B cell (primary cell): ENCODE results near the gene EFNB2. TPM values are rescaled to one million over a fixed set of nuclear protein-coding genes. Genes with fewer than 3 reads are reported as not detected.

ENCODE experiments used
- ATAC-seq: fragments of 200-7000 bp; cut with Tn5 transposase; one replicate; pipeline ENCODE4 v1.10.0; 2021; ENCODE audit warnings: low read depth, mild to moderate bottlenecking, moderate number of reproducible peaks, moderate library complexity
- CTCF ChIA-PET: fragments of 350-600 bp; sonication (Branson Sonifier 250); formaldehyde crosslinking; loops from one replicate; lab custom pipeline; 2021; ENCODE audit warnings: antibody characterized with exemption, inconsistent platforms; lab: Charles Lee
- POLR2A ChIA-PET: fragments of 350-600 bp; sonication (Branson Sonifier 250); formaldehyde crosslinking; loops from one replicate; lab custom pipeline; 2021; ENCODE audit warnings: antibody characterized with exemption; lab: Charles Lee
- DNase-seq: peaks from one replicate; pipeline ENCODE4 v3.0.0; 2013
- H2AFZ ChIP-seq: 2 replicates; pipeline ENCODE4 v1.6.1; 2012; ENCODE audit warnings: mild to moderate bottlenecking, low read depth, low read length; ENCODE audit not compliant: insufficient read depth, poor library complexity, severe bottlenecking
- H3K27ac ChIP-seq, 2 donors: 1 replicate in 1 of 2; 2 replicates in 1 of 2; pipeline ENCODE4 v1.5.1; 2012 to 2013; ENCODE audit warnings: low read length in 2 of 2, mild to moderate bottlenecking in 2 of 2, moderate library complexity in 1 of 2
- H3K27me3 ChIP-seq, 4 experiments: fragments of 200-600 bp in 1 of 4; sonication (generic) in 1 of 4; replicated peaks in 1 of 4; 1 replicate in 2 of 4; 2 replicates in 2 of 4; pipeline versions ENCODE4 v1.6.1 to v1.7.0; 2013 to 2016; ENCODE audit warnings: low read length in 3 of 4, mild to moderate bottlenecking in 2 of 4, mixed read lengths in 1 of 4, moderate library complexity in 1 of 4; ENCODE audit not compliant: insufficient read depth in 4 of 4, control insufficient read depth in 3 of 4; ENCODE audit errors: control extremely low read depth in 1 of 4
- H3K36me3 ChIP-seq, 2 experiments: replicated peaks in 1 of 2; 1 replicate in 1 of 2; 2 replicates in 1 of 2; pipeline versions ENCODE4 v1.6.1 to v1.7.1; 2013; ENCODE audit warnings: low read length in 1 of 2; ENCODE audit not compliant: insufficient read depth in 2 of 2, control insufficient read depth in 1 of 2; ENCODE audit errors: control extremely low read depth in 1 of 2, extremely low read depth in 1 of 2
- H3K4me1 ChIP-seq, 2 donors: fragments of 200-600 bp in 1 of 2; sonication (generic) in 1 of 2; 1 replicate in 1 of 2; 2 replicates in 1 of 2; pipeline versions ENCODE4 v1.5.1 to v1.6.1; 2013 to 2017; ENCODE audit warnings: low read length in 2 of 2; ENCODE audit not compliant: control insufficient read depth in 2 of 2, insufficient read depth in 2 of 2
- H3K4me2 ChIP-seq: replicated peaks from 2 replicates; pipeline ENCODE3; 2012; ENCODE audit warnings: mild to moderate bottlenecking, low read depth, low read length; ENCODE audit not compliant: poor library complexity, severe bottlenecking
- H3K4me3 ChIP-seq, 5 experiments: fragments of 200-600 bp in 1 of 5; sonication (generic) in 1 of 5; 1 replicate in 3 of 5; 2 replicates in 2 of 5; pipeline versions ENCODE4 v1.5.1 to v1.7.0; 2011 to 2016; ENCODE audit warnings: low read length in 4 of 5, mild to moderate bottlenecking in 4 of 5, low read depth in 2 of 5, control low read depth in 1 of 5, moderate library complexity in 1 of 5; ENCODE audit not compliant: insufficient read depth in 1 of 5; ENCODE audit errors: control extremely low read depth in 1 of 5, extremely low read depth in 1 of 5
- H3K79me2 ChIP-seq: fragments of 200-600 bp; sonication (generic); one replicate; pipeline ENCODE4 v1.6.0; 2016; ENCODE audit warnings: low read length; ENCODE audit not compliant: control insufficient read depth, insufficient read depth
- H3K9ac ChIP-seq: fragments of 200-600 bp; sonication (generic); 2 replicates; pipeline ENCODE4 v1.6.1; 2017; ENCODE audit warnings: mild to moderate bottlenecking, low read length, moderate library complexity
- H3K9me3 ChIP-seq, 3 donors: one replicate each; pipeline versions ENCODE4 v1.6.1 to v1.7.1; 2013; ENCODE audit warnings: low read length in 2 of 3; ENCODE audit not compliant: control insufficient read depth in 2 of 3, insufficient read depth in 1 of 3; ENCODE audit errors: control extremely low read depth in 1 of 3
- H4K20me1 ChIP-seq: 2 replicates; pipeline ENCODE4 v1.6.0; 2012; ENCODE audit warnings: mild to moderate bottlenecking, low read length; ENCODE audit not compliant: insufficient read depth, control insufficient read depth, poor library complexity, severe bottlenecking
- H3K27ac Mint-ChIP-seq: one replicate; pipeline ENCODE4 v1.8.0; 2021; ENCODE audit warnings: mixed read lengths
- H3K27me3 Mint-ChIP-seq: one replicate; pipeline ENCODE4 v1.8.0; 2021; ENCODE audit warnings: mixed read lengths
- H3K4me1 Mint-ChIP-seq: one replicate; pipeline ENCODE4 v1.8.0; 2021; ENCODE audit warnings: mixed read lengths
- H3K4me3 Mint-ChIP-seq: one replicate; pipeline ENCODE4 v1.8.0; 2021; ENCODE audit warnings: mixed read lengths
- H3K9me3 Mint-ChIP-seq: one replicate; pipeline ENCODE4 v1.8.0; 2022; ENCODE audit warnings: mixed read lengths; ENCODE audit not compliant: insufficient read depth
- EZH2 ChIP-seq: IDR thresholded peaks from 2 replicates; pipeline ENCODE4 v1.6.1; 2012; ENCODE audit warnings: borderline replicate concordance, low read depth, mild to moderate bottlenecking, moderate library complexity, low read length; ENCODE audit not compliant: insufficient read depth, poor library complexity, severe bottlenecking
- WGBS: methylation state at CpG from one replicate; pipeline ENCODE4 v1.1.5; 2013; ENCODE audit warnings: missing lambda C conversion rate; ENCODE audit not compliant: insufficient coverage; 5-methylcytosine and 5-hydroxymethylcytosine counted together
- intact Hi-C: fragments of 100-400 bp; cut with micrococcal nuclease; formaldehyde crosslinking; loops from one replicate; pipeline ENCODE4 v1.10.0; 2022
- polyA plus RNA-seq: library from polyadenylated mRNA; depleted of rRNA; stranded (reverse); fragments of >200 nt; gene quantifications from 2 replicates; pipeline ENCODE4 v1.2.3, GENCODE V29; 2012
- total RNA-seq, 2 donors: library from RNA; stranded (reverse); fragments of 120-200 nt in 1 of 2; gene quantifications; 1 replicate in 1 of 2; 2 replicates in 1 of 2; pipeline versions ENCODE4 v1.2.3 to v1.2.4, GENCODE V29; 2013 to 2022
- TF ChIP-seq, protein P1 (sequence below): fragments of 200-600 bp; IDR thresholded peaks from one replicate; pipeline ENCODE4 v1.8.0; 2022; ENCODE audit warnings: antibody characterized with exemption, mild to moderate bottlenecking

The EFNB2 gene
- total and polyA plus RNA-seq, 2 donors (not counting 1 experiment from before 2014, with no cell fraction given), result 0.04 to 1.2 TPM

- no peak overlapping the region for H3K4me3 ChIP-seq
- H3K9ac ChIP-seq, result no peak overlapping the region
- peaks cover 0 to 29% (median 13%) of the 10 kb centered on the region in 4 experiments for H3K27me3 ChIP-seq
- H3K36me3 ChIP-seq, result no peaks in the 10 kb centered on the region
- H3K4me2 ChIP-seq, result no peak overlapping the region
- H4K20me1 ChIP-seq, result no peaks in the 10 kb centered on the region
- ATAC-seq, result no peak
- intact Hi-C loops, result no loop called here
- WGBS, result 0% methylated on average over 1 of the region's 3 CpGs
- peaks cover 52% of the 10 kb centered on the region for H3K27me3 Mint-ChIP-seq
- H3K9me3 ChIP-seq, result peaks cover 0 to 2% (median 0%) of the 10 kb centered on the region in 3 donors
- H3K27ac Mint-ChIP-seq, result no peak overlapping the region
- H3K4me1 Mint-ChIP-seq, result peaks cover 20% of the 10 kb centered on the region
- ChIA-PET POLR2A (no interaction called here), CTCF (no interaction called here)
- H3K4me3 Mint-ChIP-seq, result no peak overlapping the region
- no peaks in the 10 kb centered on the region for H3K79me2 ChIP-seq
- TF ChIP-seq, protein P1, sequence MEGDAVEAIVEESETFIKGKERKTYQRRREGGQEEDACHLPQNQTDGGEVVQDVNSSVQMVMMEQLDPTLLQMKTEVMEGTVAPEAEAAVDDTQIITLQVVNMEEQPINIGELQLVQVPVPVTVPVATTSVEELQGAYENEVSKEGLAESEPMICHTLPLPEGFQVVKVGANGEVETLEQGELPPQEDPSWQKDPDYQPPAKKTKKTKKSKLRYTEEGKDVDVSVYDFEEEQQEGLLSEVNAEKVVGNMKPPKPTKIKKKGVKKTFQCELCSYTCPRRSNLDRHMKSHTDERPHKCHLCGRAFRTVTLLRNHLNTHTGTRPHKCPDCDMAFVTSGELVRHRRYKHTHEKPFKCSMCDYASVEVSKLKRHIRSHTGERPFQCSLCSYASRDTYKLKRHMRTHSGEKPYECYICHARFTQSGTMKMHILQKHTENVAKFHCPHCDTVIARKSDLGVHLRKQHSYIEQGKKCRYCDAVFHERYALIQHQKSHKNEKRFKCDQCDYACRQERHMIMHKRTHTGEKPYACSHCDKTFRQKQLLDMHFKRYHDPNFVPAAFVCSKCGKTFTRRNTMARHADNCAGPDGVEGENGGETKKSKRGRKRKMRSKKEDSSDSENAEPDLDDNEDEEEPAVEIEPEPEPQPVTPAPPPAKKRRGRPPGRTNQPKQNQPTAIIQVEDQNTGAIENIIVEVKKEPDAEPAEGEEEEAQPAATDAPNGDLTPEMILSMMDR, result no peak
- no peak for TF ChIP-seq EZH2
- no peak for DNase-seq
- H3K9me3 Mint-ChIP-seq, result no peaks in the 10 kb centered on the region
- H3K4me1 ChIP-seq, result peaks cover 8 to 14% of the 10 kb centered on the region in 2 donors
- H2AFZ ChIP-seq, result no peak overlapping the region
- H3K27ac ChIP-seq, result no peak overlapping the region
Observed at GRCh38 chr13:106498158-106498557, 37.3 kb downstream of the EFNB2 start.

DNA sequence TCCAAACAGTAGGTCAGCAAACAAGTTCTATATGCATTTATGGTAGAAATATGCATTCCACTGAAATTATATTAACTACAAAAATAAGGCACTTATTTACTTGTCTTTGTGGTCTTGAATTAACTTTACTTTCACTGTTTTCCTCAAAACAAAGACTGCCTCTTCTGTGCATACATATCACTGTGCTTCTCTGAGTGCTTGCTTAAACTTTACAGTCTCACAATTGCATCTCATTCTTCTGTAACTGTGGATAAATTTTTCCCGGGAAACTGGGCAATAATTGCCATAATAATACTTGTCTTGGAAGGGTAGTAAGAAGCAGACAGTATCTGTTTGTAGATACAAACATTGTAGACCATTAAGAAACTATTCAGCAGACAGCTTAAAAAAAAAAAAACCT lies 38.4 kb downstream of the EFNB2 start:
- Mint-ChIP-seq H3K27ac (no peak overlapping the region), H3K4me3 (no peak overlapping the region), H3K27me3 (peaks cover 52% of the 10 kb centered on the region), H3K9me3 (no peaks in the 10 kb centered on the region), H3K4me1 (peaks cover 23% of the 10 kb centered on the region)
- no peaks in the 10 kb centered on the region for H3K36me3 ChIP-seq
- no peak for DNase-seq
- H3K4me2 ChIP-seq, result no peak overlapping the region
- no peak overlapping the region for H3K4me3 ChIP-seq
- H3K4me1 ChIP-seq, result peaks cover 8 to 14% of the 10 kb centered on the region in 2 donors
- no peak overlapping the region for H2AFZ ChIP-seq
- POLR2A ChIA-PET, result no interaction called here
- ATAC-seq, result no peak
- H4K20me1 ChIP-seq, result no peaks in the 10 kb centered on the region
- no peaks in the 10 kb centered on the region for H3K79me2 ChIP-seq
- CTCF ChIA-PET, result no interaction called here
- peaks cover 0 to 29% (median 13%) of the 10 kb centered on the region in 4 experiments for H3K27me3 ChIP-seq
- WGBS, result no CpG with 5 or more reads among the region's 1 CpG
- H3K27ac ChIP-seq, result no peak overlapping the region
- TF ChIP-seq, protein P1, result no peak
- no peak for TF ChIP-seq EZH2
- no peak overlapping the region for H3K9ac ChIP-seq
- intact Hi-C loops, result no loop called here
- peaks cover 0 to 5% (median 0%) of the 10 kb centered on the region in 3 donors for H3K9me3 ChIP-seq
